Mammary epithelial cell (primary cell): Measurements from ENCODE around the gene KLC1.

Experiments
- EZH2 ChIP-seq: IDR thresholded peaks from 2 replicates; pipeline ENCODE4 v1.6.1; 2012; ENCODE audit warnings: low read length, inconsistent platforms, borderline replicate concordance
- TF ChIP-seq, protein P1 (sequence below), 2 donors: IDR thresholded peaks in 1 of 2; conservative IDR thresholded peaks in 1 of 2; 2 replicates each; pipeline ENCODE4 v1.5.1; 2011 to 2012; ENCODE audit warnings: inconsistent platforms in 2 of 2, low read length in 2 of 2, mild to moderate bottlenecking in 2 of 2, control low read depth in 1 of 2, low read depth in 1 of 2; ENCODE audit not compliant: insufficient read depth in 1 of 2; ENCODE audit errors: extremely low read depth in 1 of 2

- TF ChIP-seq, protein P1, sequence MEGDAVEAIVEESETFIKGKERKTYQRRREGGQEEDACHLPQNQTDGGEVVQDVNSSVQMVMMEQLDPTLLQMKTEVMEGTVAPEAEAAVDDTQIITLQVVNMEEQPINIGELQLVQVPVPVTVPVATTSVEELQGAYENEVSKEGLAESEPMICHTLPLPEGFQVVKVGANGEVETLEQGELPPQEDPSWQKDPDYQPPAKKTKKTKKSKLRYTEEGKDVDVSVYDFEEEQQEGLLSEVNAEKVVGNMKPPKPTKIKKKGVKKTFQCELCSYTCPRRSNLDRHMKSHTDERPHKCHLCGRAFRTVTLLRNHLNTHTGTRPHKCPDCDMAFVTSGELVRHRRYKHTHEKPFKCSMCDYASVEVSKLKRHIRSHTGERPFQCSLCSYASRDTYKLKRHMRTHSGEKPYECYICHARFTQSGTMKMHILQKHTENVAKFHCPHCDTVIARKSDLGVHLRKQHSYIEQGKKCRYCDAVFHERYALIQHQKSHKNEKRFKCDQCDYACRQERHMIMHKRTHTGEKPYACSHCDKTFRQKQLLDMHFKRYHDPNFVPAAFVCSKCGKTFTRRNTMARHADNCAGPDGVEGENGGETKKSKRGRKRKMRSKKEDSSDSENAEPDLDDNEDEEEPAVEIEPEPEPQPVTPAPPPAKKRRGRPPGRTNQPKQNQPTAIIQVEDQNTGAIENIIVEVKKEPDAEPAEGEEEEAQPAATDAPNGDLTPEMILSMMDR (conservative IDR thresholded peaks at IDR 0.05 in 1 of 2, IDR thresholded peaks at IDR 0.05 in 1 of 2; ENCODE audit: extremely low read depth in 1 of 2, insufficient read depth in 1 of 2, low read depth in 1 of 2, low read length in 2 of 2), result no peak
- TF ChIP-seq EZH2, result no peak
These were observed 104.0 kb downstream of the KLC1 start for GRCh38 chr14:103732868-103733620.
